ENCODE results near the gene PLEKHO2.
A peak's percentile ranks its signal among the peaks of the same experiment; 100 is the strongest.

Gene PLEKHO2

DNA sequence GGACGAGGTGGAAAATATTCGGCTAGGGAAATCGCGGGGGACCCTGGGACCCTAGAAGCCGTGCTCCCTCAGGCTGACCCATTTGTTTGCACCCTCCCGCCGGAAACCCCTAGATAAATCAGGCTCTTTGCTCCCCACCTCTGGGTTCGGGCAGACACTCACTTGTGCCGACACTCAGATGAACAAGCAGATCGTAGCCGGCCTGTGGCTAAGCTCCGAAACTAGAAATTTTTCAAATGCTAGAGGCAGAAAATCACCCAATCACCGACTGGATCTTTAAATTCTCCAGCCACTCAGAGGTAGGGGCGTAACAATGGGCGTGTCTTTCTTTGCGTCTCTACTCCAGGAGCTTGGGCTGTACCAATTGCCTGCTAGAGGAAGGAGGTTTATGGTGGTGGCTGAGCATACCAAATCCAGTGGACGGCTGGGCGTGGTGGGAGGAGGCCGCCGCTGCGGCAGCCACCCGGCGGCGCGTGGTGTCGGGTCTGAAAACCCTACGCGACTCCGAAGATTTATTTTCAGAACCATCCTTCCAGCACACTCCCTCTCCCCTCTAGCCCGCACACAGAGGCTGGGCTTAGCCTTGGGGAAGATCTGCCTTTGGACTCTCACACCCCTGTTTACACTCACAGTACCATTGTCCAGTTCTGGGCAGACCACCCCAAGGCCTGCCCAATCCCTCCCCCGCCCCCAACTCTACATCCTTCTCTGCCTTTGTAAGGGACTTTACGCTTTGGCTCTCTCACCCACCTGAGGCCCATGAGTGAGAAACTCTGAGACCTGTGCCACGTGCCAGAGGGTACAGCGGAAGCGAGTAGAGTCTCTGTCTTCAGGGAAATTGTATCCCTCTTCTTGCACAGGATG, 16.1 kb upstream of the PLEKHO2 start, which contains the start of gene PIF1:
Gene PIF1 (minus strand): TSS at position 217 of the 864 bp plus-strand sequence. CDS start 1,312 bp downstream, outside the sequence.
- peak; percentile 72 to 88 (median 86) for DNase-seq (ENCODE audit: low read depth in 3 of 3)

DNA sequence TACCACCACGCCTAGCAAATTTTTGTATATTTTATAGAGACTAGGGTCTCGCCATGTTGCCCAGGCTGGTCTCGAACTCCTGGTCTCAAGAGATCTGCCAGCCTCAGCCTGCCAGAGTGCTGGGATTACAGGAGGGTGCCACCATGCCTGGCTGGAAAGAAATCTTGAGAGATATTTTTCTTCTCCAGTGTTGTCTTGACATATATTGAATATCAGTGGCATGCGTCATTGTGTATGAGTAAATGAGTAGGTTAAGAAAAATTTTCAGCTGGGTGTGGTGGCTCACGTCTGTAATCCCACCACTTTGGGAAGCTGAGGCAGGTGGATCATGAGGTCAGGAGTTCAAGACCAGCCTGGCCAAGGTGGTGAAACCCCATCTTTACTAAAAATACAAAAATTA, 12.7 kb upstream of the PLEKHO2 start:
- DNase-seq (ENCODE audit: low read depth in 3 of 3): no peak

DNA sequence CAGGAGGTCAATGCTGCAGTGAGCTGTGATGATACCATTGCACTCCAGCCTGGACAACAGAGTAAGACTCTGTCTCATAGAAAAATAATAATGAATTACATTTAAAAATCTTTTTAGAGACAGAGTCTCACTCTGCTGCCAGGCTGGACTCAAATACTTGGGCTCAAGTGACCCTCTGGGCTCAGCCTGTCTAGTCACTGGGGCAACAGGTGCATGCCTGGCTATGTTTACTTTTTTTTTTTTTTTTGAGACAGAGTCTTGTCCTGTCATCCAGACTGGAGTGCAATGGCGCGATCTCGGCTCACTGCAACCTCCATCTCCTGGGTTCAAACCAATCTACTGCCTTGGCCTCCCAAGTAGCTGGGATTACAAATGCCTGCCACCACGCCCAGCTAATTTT, 8.0 kb upstream of the PLEKHO2 start:
- no peak for DNase-seq (ENCODE audit: low read depth in 3 of 3)

DNA sequence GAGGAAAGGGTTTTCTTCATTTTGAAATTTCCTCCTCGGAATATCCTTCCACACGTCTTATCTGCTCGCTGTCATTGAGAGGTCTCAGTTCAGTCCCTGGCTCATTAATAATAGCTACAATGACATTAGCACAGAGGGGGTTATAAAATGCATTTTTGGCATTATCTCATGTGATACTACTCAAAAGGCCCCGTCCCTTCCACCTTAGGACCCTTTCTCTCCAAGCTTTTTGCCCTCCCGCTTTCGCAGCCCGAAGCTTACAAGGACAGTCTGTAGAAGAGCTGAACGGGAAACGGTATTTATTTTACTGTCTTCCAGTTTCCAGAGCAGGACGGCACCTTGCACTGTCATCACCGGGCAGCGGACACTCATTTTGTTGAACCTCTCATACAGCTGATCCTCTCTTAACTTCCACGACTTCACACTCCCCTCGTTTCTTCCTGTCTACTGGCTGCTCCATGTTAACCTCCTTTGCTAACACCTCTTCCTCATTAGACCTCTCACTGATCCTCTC, 5.6 kb upstream of the PLEKHO2 start:
- no peak for DNase-seq (ENCODE audit: low read depth in 3 of 3)

DNA sequence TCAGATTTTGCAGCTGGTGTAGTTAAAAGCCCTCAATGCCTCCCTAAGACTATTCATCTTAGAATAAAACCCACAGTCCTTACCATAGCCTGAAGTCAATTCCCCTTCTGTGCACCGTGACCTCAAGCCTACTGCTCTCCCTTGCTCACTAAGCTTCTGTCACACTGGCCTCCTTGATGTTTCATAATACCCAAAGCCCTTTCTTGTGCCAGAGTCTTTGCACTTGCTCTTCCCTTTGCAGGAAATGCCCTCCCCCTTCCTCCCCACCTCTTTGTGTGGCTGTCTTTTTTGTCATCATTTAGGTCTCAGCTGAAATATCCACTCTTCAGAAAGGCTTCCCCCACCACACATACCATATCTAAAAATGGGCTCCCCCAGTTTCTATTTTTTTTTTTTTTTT, 4.2 kb upstream of the PLEKHO2 start:
- DNase-seq (ENCODE audit: low read depth in 3 of 3): peak in 1 of 3 donors; percentile 18

DNA sequence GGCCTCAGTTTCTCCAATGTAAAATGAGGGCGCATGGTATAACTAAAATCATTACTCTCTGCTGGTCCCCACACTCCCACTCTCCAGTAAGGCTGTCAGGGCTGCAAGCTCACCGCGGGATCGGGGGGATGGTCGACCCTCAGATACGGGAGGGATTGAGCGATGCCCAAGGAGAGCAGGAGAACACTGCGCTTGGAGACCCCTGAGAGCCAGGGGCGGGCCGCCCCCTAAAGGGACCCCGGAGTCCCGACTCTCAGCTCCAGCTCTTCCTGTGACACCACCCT, 713 bp upstream of the PLEKHO2 start:
- DNase-seq (ENCODE audit: low read depth in 3 of 3): no peak

DNA sequence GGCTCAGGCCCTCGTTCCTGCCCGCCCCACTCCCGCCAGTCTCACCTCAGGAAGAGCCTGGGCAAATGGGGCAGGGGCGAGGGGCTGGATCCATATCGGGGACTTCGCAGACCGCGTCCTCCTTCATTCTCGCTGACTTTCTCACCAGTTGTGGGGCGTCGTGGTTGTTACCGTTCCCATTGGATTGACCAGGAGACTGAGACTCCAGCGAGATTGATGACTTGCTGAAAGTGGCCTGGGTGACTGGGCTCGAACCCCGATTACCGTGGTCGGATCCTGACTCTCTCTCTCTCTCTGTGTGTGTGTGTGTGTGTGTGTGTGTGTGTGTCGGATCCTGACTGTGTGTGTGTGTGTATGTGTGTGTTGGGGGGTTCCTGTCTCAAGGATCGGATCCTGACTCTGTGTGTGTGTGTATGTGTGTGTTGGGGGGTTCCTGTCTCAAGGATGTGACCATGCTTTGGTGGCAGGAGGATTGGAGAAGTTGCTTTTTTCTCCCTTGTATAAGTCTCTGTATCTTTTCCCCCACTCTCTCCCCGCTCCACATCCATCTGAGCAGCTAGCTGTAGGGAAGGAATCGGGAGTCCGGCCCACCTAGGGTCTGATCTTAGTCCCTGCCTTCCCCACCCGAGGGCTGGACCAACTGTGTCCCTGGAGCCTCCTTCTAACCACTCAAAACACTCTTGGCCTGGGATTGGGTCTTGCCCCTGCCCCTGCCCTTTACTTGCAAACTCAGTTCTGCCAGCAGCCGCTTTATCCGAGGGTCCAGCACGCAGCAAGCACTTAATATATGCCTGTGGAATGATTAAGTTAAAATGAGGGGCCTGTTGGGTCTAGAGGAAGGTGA, 603 bp downstream of the PLEKHO2 start:
- DNase-seq (ENCODE audit: low read depth in 3 of 3): no peak

DNA sequence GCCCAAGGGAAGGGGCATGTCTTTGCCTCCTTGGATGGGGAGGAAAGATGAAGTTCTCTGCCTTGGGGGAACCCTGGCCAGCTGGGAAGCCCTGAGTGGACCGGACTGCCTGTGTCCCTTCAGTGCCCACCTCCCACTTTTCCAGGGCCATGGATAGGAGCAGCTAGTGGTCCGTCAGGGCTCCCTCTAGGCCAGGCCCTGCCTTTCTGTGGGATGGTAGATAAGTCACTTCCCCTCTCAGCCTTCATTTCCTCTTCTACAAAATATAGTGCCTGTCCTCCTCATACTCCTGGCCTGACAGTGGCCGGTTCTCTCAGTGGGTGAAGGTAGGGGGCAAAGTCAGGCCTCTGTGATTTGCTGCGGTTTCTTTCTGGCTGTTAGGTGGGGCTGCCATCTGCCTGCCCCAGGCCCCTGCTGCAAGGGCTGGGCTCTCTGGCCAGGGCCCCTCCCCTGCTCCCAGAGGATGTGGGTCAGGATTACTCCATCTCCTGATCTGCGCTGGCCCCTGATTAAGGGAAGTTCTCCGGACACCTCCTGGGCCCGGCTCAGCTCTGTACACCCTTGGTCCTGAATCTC, 1.4 kb downstream of the PLEKHO2 start:
- DNase-seq (ENCODE audit: low read depth in 3 of 3): no peak

DNA sequence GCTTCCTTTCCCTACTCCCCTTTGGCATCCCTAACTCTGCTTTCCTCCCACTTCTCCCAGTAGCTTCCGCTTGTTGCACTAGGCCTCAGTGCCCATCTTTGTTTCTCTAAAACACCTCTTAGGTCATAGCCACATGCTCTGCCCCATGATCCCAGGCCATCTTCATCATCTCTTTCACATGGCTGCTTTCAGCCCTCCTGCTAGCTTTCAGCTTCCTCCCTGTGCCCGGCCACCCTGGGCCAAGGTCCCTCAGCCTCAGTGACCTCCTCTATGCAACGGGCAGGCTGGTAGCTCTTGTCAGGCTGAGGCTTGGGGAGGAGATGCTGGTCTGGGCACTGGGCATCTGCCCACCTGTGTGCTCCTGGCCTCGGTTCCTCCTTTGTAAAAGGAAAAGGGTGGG, 2.3 kb downstream of the PLEKHO2 start:
- no peak for DNase-seq (ENCODE audit: low read depth in 3 of 3)

DNA sequence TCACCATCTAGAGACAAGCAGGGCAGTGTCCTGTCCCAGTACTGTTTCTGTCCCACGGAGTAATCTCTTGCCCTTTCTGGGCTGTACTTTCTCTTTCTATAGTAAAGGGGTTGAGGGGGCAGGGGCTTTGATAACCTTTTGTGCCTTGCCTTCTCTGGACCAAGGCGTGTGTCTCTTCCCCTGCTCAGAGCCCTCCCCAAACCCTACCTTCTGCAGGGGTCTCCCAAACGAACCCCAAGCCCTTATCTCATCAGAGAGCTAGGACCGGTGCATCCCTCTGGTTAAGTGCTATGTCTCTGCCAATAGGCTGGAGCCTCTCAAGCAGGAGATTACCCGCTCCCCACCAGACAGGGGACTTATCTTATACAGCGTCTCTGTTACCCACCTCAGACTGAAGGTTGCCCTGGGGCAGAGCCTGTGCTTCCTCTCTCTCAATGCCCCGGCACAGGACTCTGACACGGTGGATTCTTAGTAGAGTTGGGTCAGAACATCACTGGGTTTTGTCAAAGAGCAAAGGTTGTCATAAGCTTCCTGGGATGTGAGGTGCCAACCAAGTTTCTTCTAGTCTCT, 2.9 kb downstream of the PLEKHO2 start:
- DNase-seq (ENCODE audit: low read depth in 3 of 3): no peak

DNA sequence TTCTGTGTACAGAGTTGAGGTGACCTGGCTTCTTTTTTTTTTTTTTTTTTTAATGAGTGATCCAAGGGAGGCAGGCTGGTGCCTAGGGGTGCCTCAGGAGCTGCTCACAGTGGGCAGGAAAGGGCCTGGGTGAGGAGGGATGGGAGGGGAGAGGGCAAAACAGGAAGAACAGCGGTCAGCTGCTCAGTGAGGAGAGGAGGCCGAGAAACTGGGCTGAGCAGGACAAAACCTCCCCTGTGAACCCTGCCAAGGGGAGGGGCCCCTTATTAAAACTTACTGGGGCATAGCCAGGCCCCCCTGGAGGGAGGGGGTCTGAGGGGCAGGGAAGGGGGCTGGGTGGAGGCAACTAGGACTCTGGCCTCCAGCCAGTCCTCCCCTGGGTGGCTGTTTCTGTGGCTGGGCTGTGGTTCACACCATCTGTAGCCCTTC, 3.5 kb downstream of the PLEKHO2 start:
- no peak for DNase-seq (ENCODE audit: low read depth in 3 of 3)

DNA sequence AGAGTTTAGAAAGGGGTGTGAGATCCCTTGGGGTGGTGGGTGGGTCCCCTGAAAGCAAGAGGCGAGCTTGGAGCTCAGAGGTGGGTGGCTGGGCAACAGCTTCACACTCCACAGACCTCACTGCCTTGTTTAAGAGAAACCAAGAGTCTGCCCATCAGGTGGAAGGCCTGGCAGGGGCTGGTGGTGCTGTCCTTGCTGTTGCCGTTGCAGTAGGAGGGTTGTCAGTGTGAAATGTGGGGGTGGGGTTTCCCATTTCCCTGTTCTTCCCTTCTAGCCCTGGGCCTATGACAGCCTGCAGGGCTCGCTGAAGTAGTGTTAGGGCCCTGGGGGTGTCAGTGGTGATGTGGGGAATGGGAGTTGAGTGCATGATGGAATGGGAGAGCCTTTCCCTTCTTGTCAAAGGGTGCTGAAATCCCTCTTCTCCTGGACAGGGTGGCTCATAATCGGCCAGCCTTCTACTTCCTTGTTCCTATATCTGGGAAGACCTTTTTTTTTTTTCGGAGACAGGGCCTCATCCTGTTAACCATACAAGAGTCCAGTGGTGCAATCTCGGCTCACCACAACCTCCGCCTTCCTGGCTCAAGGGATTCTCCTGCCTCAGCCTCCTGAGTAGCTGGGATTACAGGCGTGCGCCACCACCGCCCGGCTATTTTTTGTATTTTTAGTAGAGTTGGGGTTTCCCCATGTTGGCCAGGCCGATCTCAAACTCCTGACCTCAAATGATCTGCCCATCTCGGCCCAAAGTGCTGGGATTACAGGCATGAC, 4.3 kb downstream of the PLEKHO2 start:
- no peak for DNase-seq (ENCODE audit: low read depth in 3 of 3)

DNA sequence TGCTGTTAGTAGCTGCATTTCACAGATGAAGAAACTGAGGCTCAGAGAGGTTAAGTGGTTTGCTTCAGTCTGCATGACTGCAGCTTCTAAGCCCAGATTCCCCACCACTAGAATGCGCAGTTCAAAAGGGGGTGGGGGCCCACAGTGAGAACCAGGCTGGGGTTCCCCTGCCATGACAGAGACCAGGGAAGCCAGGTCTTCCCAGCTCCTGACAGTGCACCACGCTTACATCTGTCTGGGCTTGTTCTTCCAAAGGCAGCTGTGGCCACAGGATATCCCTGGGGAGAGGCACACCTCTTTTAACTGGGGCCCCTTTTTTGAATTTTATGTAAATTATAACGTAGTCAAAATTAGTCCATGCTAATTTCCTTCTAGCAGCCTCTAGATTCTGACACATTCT, 5.3 kb downstream of the PLEKHO2 start:
- DNase-seq (ENCODE audit: low read depth in 3 of 3): no peak

DNA sequence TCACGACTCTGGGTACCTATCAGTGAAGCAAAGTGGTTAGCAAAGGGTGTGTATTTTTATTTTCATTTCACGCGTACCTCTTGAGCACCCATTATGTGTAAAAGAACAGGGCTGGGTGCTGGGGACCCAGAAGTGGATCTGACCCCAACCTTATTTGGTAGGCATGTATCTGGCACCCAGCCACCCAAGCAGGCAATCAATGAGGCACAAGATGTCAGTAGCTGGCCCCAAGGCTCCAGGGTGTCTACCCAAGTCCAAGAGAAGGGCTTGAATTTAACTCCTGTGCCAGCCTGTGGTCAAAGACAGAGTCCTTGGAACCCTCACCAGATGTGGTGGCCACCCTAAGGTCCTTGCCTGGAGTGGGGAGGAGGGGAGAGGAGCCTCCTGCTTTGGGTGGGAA, 5.7 kb downstream of the PLEKHO2 start:
- DNase-seq (ENCODE audit: low read depth in 3 of 3): no peak

DNA sequence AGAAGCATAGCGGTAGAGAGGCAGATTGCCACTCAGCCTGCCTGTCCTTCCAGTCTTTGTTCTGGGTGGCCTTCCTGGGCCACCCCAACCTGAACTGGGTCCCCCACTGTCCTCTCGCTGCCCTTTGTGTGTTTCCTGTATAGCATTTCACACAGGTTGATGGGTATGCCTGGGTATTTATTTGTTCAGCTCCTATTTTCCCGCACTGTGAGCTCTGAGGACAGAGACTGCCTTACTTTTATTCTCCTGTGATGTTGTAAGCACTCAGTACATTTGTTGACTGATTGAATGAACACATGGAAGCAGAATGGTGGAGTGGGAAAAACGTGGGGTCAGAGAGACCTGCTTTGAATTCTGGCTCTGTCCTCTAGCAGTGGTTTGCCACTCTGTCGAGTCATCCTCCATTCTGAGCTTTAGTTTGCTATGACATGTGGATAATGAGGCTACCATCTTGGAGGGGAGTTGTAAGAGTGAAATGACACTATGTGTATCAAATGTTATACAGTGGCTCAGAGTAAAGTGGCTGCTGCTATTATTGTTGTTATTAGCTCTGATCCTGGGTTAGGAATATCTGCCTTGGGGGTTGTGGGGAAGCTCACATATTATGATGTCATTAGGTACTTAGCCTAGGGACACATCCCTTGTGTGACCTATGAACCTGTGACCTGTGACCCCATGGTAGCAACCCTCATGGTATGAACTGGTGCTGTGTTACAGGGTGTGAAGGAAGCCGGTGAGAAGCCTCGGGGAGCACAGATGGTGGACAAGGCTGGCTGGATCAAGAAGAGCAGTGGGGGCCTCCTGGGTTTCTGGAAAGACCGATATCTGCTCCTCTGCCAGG, 6.4 kb downstream of the PLEKHO2 start:
- DNase-seq (ENCODE audit: low read depth in 3 of 3): no peak

DNA sequence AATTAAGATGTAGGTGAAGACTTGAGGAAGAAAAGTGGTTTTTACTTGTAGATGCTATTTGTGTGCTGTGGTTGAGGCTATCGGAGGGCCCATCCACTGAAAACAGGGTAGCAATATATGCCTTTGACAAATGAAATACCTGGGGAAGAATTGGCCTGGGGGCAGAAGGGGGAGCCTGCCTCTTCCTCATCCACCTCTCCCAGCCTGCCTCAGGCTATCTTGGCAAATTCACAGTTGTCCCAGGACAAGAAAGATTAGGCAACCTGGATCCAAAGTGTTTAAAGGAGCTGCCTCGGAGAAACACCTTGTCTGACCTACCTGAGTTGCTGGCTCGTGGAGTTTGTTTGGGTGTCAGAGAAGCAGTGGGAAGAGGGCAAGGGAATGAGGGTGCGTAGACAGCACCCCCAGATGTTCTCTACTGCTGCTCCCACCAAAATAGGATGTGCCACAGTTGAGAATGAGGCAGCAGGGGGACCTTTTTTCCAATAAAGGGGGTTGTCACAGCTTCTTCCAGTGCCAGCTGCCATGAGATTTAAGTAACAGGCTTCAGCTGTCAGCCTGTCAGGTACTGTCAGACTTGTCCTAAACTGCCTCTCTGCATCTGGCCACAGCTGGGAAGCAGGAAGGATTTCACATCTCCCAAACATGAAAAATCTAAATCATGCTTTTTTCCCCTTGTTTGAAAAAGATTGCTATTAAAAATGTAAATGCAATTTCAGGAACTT, 9.2 kb downstream of the PLEKHO2 start:
- no peak for DNase-seq (ENCODE audit: low read depth in 3 of 3)

DNA sequence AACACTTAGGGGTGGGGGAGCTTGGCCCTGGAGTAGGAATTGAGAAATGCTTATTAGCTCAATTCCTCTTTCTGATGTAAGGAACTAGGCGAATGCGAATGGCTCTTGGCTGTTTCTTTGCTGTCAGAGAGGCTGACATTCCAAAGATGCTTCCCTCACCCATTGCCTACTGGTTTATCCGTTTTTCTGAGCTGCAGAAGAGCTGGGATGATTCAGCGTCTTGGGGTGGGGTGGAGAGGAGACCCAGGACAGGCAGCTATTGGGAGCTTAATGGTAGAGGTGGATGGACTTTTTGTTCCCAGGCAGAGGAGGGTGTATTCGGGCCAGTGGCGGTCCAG, 9.8 kb downstream of the PLEKHO2 start:
- no peak for DNase-seq (ENCODE audit: low read depth in 3 of 3)

DNA sequence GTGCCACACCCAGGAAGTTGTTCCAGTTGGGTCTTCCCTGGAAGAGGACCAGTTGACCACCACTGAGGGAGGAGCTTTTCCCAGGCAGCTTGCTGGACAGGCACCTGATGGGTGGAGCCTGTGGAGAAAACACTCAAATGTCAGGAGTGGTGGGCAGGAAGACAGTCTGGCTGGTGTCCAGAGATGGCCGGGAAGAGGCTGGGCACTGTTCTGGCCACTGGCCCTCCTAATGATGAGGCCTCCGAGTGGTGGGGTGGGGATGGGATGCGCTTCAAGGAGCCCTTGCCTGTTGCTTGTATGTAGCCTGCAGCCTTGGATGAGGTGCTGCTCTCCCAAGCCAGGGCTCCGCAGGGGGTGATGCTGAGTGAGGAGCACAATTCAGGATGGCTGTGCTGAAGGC, 12.3 kb downstream of the PLEKHO2 start:
- DNase-seq (ENCODE audit: low read depth in 3 of 3): no peak

DNA sequence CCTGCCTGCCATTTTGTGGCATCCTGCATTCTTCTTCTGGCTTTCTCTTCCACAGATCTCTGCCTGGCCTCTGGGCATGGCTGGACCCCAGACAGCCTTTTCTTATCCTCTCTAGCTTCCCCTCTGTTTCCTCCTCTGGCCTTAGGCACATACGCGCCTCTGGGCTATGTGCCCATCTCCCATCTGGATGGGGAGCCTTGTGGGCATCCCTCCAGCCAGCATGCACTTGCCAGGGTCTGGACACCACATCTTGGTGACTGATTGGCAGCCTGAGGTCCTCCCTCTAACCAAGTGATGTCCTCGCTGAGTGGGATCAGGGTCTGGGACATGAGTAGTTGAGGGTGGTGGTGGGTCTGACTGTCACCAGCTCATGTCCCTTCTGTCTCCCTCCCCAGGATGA, 12.8 kb downstream of the PLEKHO2 start:
- no peak for DNase-seq (ENCODE audit: low read depth in 3 of 3)

Data from stimulated activated CD4-positive, alpha-beta T cell treated with anti-CD3 and anti-CD28 coated beads, TNF-alpha, amount 100 ng/mL, for 48 hours (primary cell).